Adrenal gland (tissue), 12 donors: ENCODE results near the gene RPL27A. TPM values are rescaled to one million over a fixed set of nuclear protein-coding genes. Genes with fewer than 3 reads are reported as not detected.

Experiments
- DNase-seq, 7 donors: peaks; one replicate each; pipeline ENCODE4 v3.0.0-alpha.2; 2019 to 2020
- H3K27ac ChIP-seq, 5 donors: fragments of 200-600 bp; sonication (generic) in 4 of 5; 1 replicate in 3 of 5; 2 replicates in 2 of 5; pipeline versions ENCODE4 v1.5.1 to v1.8.0; 2016 to 2020; ENCODE audit warnings: mild to moderate bottlenecking in 1 of 5
- H3K27me3 ChIP-seq: fragments of 200-600 bp; 2 replicates; pipeline ENCODE4 v1.8.0; 2021
- H3K36me3 ChIP-seq, 2 donors: fragments of 200-600 bp; replicated peaks in 1 of 2; 1 replicate in 1 of 2; 2 replicates in 1 of 2; pipeline versions ENCODE4 v1.5.1 to v1.8.0; 2018 to 2022
- H3K4me1 ChIP-seq, 2 donors: fragments of 200-600 bp; replicated peaks in 1 of 2; 1 replicate in 1 of 2; 2 replicates in 1 of 2; pipeline versions ENCODE4 v1.5.1 to v1.8.0; 2018 to 2021
- H3K4me3 ChIP-seq, 4 donors: fragments of 200-600 bp; sonication (generic) in 3 of 4; one replicate each; pipeline ENCODE4 v1.5.1; 2016 to 2018
- H3K9me3 ChIP-seq, 3 donors: fragments of 200-600 bp; sonication (generic) in 1 of 3; replicated peaks in 1 of 3; 1 replicate in 2 of 3; 2 replicates in 1 of 3; pipeline versions ENCODE4 v1.5.1 to v1.8.0; 2016 to 2021
- POLR2A ChIP-seq, 2 donors: fragments of 450-650 bp; IDR thresholded peaks; one replicate each; pipeline ENCODE4 v1.6.1; 2017; ENCODE audit warnings: antibody characterized with exemption in 2 of 2, mild to moderate bottlenecking in 2 of 2, moderate library complexity in 1 of 2
- WGBS, 4 donors: extraction: QIAGEN DNeasy Blood & Tissue Kit in 2 of 4; methylation state at CpG; one replicate each; pipeline versions ENCODE4 v1.1.5 to v1.1.7; 2013 to 2017; 5-methylcytosine and 5-hydroxymethylcytosine counted together
- intact Hi-C, 2 donors: fragments of 100-400 bp; cut with DNase I; formaldehyde crosslinking; loops; one replicate each; pipeline versions ENCODE4 v1.14.1 to v1.15.0; 2022 to 2023
- polyA plus RNA-seq, 3 donors: library from polyadenylated mRNA; stranded (reverse); fragments of 200-250 nt in 2 of 3; fragments of 350-450 nt in 1 of 3; fragmentation: Illumina TruSeq in 1 of 3; extraction: RNeasy Lipid Tissue Mini Kit (QIAGEN cat#74804) in 1 of 3; gene quantifications; one replicate each; pipeline ENCODE4 v1.2.3, GENCODE V29; 2013 to 2014
- total RNA-seq, 9 donors: library from RNA; depleted of rRNA in 4 of 9; stranded (reverse); fragments of >200 nt in 4 of 9; fragments of 120-200 nt in 1 of 9; fragmentation: NEBNext Ultra II Directional in 1 of 9; extraction: Animal tissue kit (Norgen Biotek cat#: 25700) in 1 of 9; gene quantifications; one replicate each; pipeline versions ENCODE4 v1.1.0 to v1.2.4, GENCODE V29; 2013 to 2023
- TF ChIP-seq, protein P1 (sequence below), 6 experiments: fragments of 450-650 bp in 4 of 6; fragments of 200-600 bp in 2 of 6; sonication (generic) in 1 of 6; IDR thresholded peaks; 1 replicate in 5 of 6; 2 replicates in 1 of 6; pipeline versions ENCODE4 v1.5.1 to v1.8.0; 2016 to 2021; ENCODE audit warnings: antibody characterized with exemption in 6 of 6, mild to moderate bottlenecking in 2 of 6, moderate library complexity in 1 of 6
- donor health status: healthy with polysubstance abuse.
- donor health status: Bipolar disorder and iron deficiency.
- donor health status: DM: yes; HTN: yes; CAD: no.
- donor health status: DM: no; HTN: no; CAD: no.
- donor health status: DM: no; HTN: no; CAD: no.
- donor health status: DM: yes; HTN: yes; CAD: no.

The RPL27A gene
- total and polyA plus RNA-seq, 12 donors = 668 to 3,013 (median 1,139) TPM

DNA sequence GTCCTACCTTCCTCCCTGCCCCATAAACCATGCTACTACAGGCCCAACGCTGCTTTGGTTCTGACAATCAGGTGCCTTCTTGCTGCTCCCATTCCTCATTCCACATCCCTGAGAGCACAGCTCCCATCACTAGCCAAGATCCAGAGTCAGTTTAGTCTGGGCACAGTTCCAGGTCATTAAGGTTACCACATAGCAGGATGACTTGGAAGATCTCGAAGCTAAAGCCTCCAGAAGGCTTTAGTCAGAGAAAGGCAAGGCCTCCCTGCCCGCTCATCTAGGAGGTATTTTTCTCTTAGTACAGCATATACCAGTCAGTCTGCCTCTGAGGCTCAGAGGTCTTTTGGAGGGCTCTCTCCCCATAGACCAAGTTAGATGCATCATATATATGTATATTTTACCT lies 30.5 kb upstream of the RPL27A start:
- peak in 5 of 7 donors; percentile 14 to 59 (median 48) for DNase-seq
- Histone ChIP-seq H3K36me3 (peaks cover 0 to 13% of the 10 kb centered on the region in 2 donors), H3K27ac (no peak overlapping the region), H3K4me3 (no peak overlapping the region), H3K27me3 (no peaks in the 10 kb centered on the region), H3K9me3 (no peaks in the 10 kb centered on the region), H3K4me1 (no peaks in the 10 kb centered on the region)
- intact Hi-C loops = no loop called here
- WGBS, 4 donors = 68 to 83% (median 79%) methylated on average over 3 of the region's 3 CpGs
- no peak for TF ChIP-seq POLR2A (IDR thresholded peaks at IDR 0.05)
- TF ChIP-seq, protein P1, sequence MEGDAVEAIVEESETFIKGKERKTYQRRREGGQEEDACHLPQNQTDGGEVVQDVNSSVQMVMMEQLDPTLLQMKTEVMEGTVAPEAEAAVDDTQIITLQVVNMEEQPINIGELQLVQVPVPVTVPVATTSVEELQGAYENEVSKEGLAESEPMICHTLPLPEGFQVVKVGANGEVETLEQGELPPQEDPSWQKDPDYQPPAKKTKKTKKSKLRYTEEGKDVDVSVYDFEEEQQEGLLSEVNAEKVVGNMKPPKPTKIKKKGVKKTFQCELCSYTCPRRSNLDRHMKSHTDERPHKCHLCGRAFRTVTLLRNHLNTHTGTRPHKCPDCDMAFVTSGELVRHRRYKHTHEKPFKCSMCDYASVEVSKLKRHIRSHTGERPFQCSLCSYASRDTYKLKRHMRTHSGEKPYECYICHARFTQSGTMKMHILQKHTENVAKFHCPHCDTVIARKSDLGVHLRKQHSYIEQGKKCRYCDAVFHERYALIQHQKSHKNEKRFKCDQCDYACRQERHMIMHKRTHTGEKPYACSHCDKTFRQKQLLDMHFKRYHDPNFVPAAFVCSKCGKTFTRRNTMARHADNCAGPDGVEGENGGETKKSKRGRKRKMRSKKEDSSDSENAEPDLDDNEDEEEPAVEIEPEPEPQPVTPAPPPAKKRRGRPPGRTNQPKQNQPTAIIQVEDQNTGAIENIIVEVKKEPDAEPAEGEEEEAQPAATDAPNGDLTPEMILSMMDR (IDR thresholded peaks at IDR 0.05) = no peak

DNA sequence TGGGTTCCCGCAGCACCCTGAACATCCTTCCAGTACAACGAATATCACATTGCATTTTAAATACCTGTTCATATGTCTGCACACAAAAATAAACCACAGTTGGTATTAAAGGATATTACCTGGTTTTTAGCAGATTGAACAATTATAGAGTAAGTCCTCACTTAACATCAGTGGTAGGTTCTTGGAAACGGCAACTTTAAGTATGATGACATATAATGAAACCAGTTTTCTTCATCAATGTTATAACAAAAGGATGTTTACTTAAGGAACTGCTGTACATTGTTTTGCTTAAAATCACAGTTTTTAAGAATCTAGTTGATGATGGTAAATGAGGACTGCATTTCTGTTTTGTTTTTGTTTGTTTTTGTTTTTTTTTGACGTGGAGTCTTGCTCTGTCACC lies 28.1 kb upstream of the RPL27A start:
- no peaks in the 10 kb centered on the region for H3K9me3 ChIP-seq
- H3K4me3 ChIP-seq = no peak overlapping the region
- no peaks in the 10 kb centered on the region for H3K36me3 ChIP-seq
- 77 to 86% (median 78%) methylated on average over 4 of the region's 4 CpGs for WGBS, 4 donors
- TF ChIP-seq, protein P1 (IDR thresholded peaks at IDR 0.05) = no peak
- intact Hi-C loops = no loop called here
- H3K27me3 ChIP-seq = no peaks in the 10 kb centered on the region
- H3K4me1 ChIP-seq = no peaks in the 10 kb centered on the region
- H3K27ac ChIP-seq = no peak overlapping the region
- no peak for DNase-seq

DNA sequence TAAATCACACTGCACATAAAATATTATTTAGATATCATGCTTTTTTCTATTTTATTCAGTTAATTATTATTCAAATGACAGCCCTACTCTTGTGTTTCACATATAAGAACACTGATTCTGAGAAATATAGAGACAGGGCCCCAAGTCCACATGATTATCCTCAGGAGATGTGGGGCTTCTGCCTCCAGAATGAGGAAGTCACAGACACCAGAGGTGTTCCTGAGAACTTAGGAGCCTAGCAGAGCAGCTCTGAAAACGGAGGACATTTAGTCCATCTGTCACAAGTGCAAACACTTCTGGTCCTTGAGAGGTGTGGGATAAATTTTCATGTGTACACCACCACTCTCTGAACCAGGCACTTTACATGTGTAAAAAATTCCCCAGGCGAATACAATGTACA lies 26.3 kb upstream of the RPL27A start:
- no peaks in the 10 kb centered on the region for H3K9me3 ChIP-seq
- DNase-seq = no peak
- no peaks in the 10 kb centered on the region for H3K36me3 ChIP-seq
- H3K4me3 ChIP-seq = no peak overlapping the region
- intact Hi-C loops = no loop called here
- 84 to 90% (median 89%) methylated on average over 2 of the region's 2 CpGs for WGBS, 4 donors
- no peaks in the 10 kb centered on the region for H3K27me3 ChIP-seq
- TF ChIP-seq POLR2A (IDR thresholded peaks at IDR 0.05) = no peak
- TF ChIP-seq, protein P1 (IDR thresholded peaks at IDR 0.05) = no peak
- no peak overlapping the region for H3K27ac ChIP-seq
- H3K4me1 ChIP-seq = no peaks in the 10 kb centered on the region

DNA sequence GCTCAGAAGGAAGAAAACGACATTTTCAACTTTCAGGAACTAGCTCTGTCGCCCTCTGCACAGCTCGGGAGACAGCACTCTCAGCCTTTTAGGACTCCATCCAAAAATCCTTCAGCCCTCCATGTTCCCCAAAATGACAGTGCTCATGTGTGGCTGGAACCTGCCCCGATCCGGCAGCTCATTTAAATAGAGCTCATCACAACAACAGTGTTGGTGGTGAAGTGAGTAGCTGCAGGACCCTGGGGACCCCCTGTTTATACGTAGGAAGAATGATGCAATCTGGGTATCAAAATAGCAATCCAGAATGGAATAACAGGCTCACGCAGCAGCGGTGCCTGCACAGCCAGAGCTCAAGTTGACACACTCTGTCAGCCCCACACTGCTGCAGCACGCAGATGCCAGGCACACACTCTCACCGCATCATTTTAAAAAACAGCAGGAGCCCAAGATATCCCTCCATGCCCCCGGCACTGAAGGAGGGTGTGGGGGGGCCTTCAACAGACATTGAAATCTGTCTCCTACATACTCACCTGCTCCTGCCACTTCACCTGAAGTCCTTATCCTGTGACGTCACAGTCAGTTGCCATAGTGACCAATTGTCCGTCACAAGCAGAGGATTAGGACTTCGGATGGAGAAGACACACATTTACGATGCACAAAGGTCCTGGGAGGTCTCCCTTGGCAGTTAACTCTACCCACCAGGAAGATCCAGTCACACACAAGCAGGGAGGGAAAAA lies 24.1 kb upstream of the RPL27A start:
- 77 to 85% (median 81%) methylated on average over 15 of the region's 15 CpGs for WGBS, 4 donors
- Histone ChIP-seq H3K27me3 (no peaks in the 10 kb centered on the region), H3K9me3 (no peaks in the 10 kb centered on the region), H3K27ac (no peak overlapping the region), H3K4me3 (no peak overlapping the region), H3K36me3 (no peaks in the 10 kb centered on the region), H3K4me1 (no peaks in the 10 kb centered on the region)
- peak in 1 of 7 donors; percentile 72 for DNase-seq
- TF ChIP-seq POLR2A (IDR thresholded peaks at IDR 0.05) = no peak
- TF ChIP-seq, protein P1 (IDR thresholded peaks at IDR 0.05) = no peak
- intact Hi-C loops = no loop called here
